KOPT-K1 (cell line): Measurements from ENCODE around the gene GPR132.

Experiments
- H3K27ac ChIP-seq: fragments of 200-600 bp; sonication (generic); 2 replicates; pipeline ENCODE4 v1.5.1; 2016; ENCODE audit warnings: antibody characterized with exemption, mild to moderate bottlenecking, low read depth, low read length; ENCODE audit not compliant: poor library complexity, severe bottlenecking
- H3K36me3 ChIP-seq: fragments of 200-600 bp; sonication (generic); 2 replicates; pipeline ENCODE4 v1.5.1; 2017; ENCODE audit warnings: antibody characterized with exemption, mild to moderate bottlenecking, low read length, moderate library complexity; ENCODE audit not compliant: insufficient read depth
- H3K9me3 ChIP-seq: fragments of 200-600 bp; sonication (generic); 2 replicates; pipeline ENCODE4 v1.5.1; 2017; ENCODE audit warnings: antibody characterized with exemption, low read length, mild to moderate bottlenecking; ENCODE audit not compliant: insufficient read depth, poor library complexity, severe bottlenecking

Gene GPR132

GRCh38 chr14:105063056-105063455 is 2.2 kb downstream of the GPR132 start:
- H3K27ac ChIP-seq, result no peak overlapping the region
- no peaks in the 10 kb centered on the region for H3K9me3 ChIP-seq
- no peaks in the 10 kb centered on the region for H3K36me3 ChIP-seq

GRCh38 chr14:105062048-105062433 is 3.2 kb downstream of the GPR132 start:
- H3K27ac ChIP-seq, result no peak overlapping the region
- H3K9me3 ChIP-seq, result no peaks in the 10 kb centered on the region
- no peaks in the 10 kb centered on the region for H3K36me3 ChIP-seq

- Histone ChIP-seq H3K27ac (peak overlapping the region; percentile 49), H3K36me3 (no peaks in the 10 kb centered on the region), H3K9me3 (no peaks in the 10 kb centered on the region)
Observed at GRCh38 chr14:105061428-105062047, 3.7 kb downstream of the GPR132 start.

- peak overlapping the region; percentile 49 for H3K27ac ChIP-seq
- no peaks in the 10 kb centered on the region for H3K9me3 ChIP-seq
- no peaks in the 10 kb centered on the region for H3K36me3 ChIP-seq
Observed at GRCh38 chr14:105060751-105061427, 4.3 kb downstream of the GPR132 start.

GRCh38 chr14:105059925-105060565 is 5.2 kb downstream of the GPR132 start:
- Histone ChIP-seq H3K36me3 (no peaks in the 10 kb centered on the region), H3K27ac (no peak overlapping the region), H3K9me3 (no peaks in the 10 kb centered on the region)

GRCh38 chr14:105059035-105059924 is 6.0 kb downstream of the GPR132 start:
- Histone ChIP-seq H3K27ac (no peak overlapping the region), H3K36me3 (no peaks in the 10 kb centered on the region), H3K9me3 (no peaks in the 10 kb centered on the region)

- Histone ChIP-seq H3K9me3 (no peaks in the 10 kb centered on the region), H3K36me3 (no peaks in the 10 kb centered on the region), H3K27ac (no peak overlapping the region)
Observed at GRCh38 chr14:105058521-105059034, 6.7 kb downstream of the GPR132 start.

GRCh38 chr14:105056303-105056831 is 8.9 kb downstream of the GPR132 start:
- Histone ChIP-seq H3K9me3 (no peaks in the 10 kb centered on the region), H3K36me3 (no peaks in the 10 kb centered on the region), H3K27ac (no peak overlapping the region)

GRCh38 chr14:105055736-105056302 is 9.4 kb downstream of the GPR132 start:
- Histone ChIP-seq H3K36me3 (no peaks in the 10 kb centered on the region), H3K9me3 (no peaks in the 10 kb centered on the region), H3K27ac (no peak overlapping the region)

GRCh38 chr14:105055334-105055733 is 9.9 kb downstream of the GPR132 start:
- Histone ChIP-seq H3K27ac (no peak overlapping the region), H3K9me3 (no peaks in the 10 kb centered on the region), H3K36me3 (no peaks in the 10 kb centered on the region)

- H3K9me3 ChIP-seq, result no peaks in the 10 kb centered on the region
- no peak overlapping the region for H3K27ac ChIP-seq
- no peaks in the 10 kb centered on the region for H3K36me3 ChIP-seq
Observed at GRCh38 chr14:105053996-105054395, 11.2 kb downstream of the GPR132 start.

GRCh38 chr14:105053421-105053820 is 11.8 kb downstream of the GPR132 start:
- Histone ChIP-seq H3K27ac (no peak overlapping the region), H3K36me3 (no peaks in the 10 kb centered on the region)

GRCh38 chr14:105052110-105052458 is 13.1 kb downstream of the GPR132 start:
- no peaks in the 10 kb centered on the region for H3K36me3 ChIP-seq
- H3K27ac ChIP-seq, result no peak overlapping the region
- H3K9me3 ChIP-seq, result no peaks in the 10 kb centered on the region

More at GRCh38 chr14:105053421-105053820, 11.8 kb downstream of the GPR132 start:
- no peaks in the 10 kb centered on the region for H3K9me3 ChIP-seq
